A172 (cell line): ENCODE data around the gene SH3RF3. TPM values are rescaled to one million over a fixed set of nuclear protein-coding genes. Genes with fewer than 3 reads are reported as not detected.
A peak's percentile ranks its signal among the peaks of the same experiment; 100 is the strongest.

Experiments
- DNase-seq: peaks from one replicate; pipeline ENCODE4 v3.0.0-alpha.2; 2015; ENCODE audit warnings: low spot score
- total RNA-seq: library from RNA; depleted of rRNA; stranded (reverse); fragments of >200 nt; shearing (Covaris generic); gene quantifications from 2 replicates; pipeline ENCODE4 v1.2.3, GENCODE V29; 2014

Gene SH3RF3
- total RNA-seq, 1 experiment from 2014 or later, result 3.6 TPM

GRCh38 chr2:109282865-109283264 is 153.9 kb downstream of the SH3RF3 start:
- DNase-seq, result no peak

GRCh38 chr2:109284826-109285225 is 155.8 kb downstream of the SH3RF3 start:
- peak; percentile 32 for DNase-seq

- peak; percentile 76 for DNase-seq
These were observed 156.2 kb downstream of the SH3RF3 start for GRCh38 chr2:109285244-109285651.

- no peak for DNase-seq
These were observed 158.4 kb downstream of the SH3RF3 start for GRCh38 chr2:109287413-109287812.

GRCh38 chr2:109287838-109288237 is 158.8 kb downstream of the SH3RF3 start:
- no peak for DNase-seq

GRCh38 chr2:109288544-109289368 is 159.8 kb downstream of the SH3RF3 start:
- no peak for DNase-seq

GRCh38 chr2:109289504-109290222 is 160.7 kb downstream of the SH3RF3 start:
- DNase-seq, result no peak

- peak; percentile 28 for DNase-seq
These were observed 162.1 kb downstream of the SH3RF3 start for GRCh38 chr2:109290887-109291643.

GRCh38 chr2:109292386-109292785 is 163.4 kb downstream of the SH3RF3 start:
- DNase-seq, result no peak

- DNase-seq, result no peak
These were observed 164.7 kb downstream of the SH3RF3 start for GRCh38 chr2:109293663-109294062.

- DNase-seq, result no peak
These were observed 165.5 kb downstream of the SH3RF3 start for GRCh38 chr2:109294523-109294922.

- DNase-seq, result no peak
These were observed 166.2 kb downstream of the SH3RF3 start for GRCh38 chr2:109295070-109295780.

GRCh38 chr2:109295781-109296117 is 166.7 kb downstream of the SH3RF3 start:
- DNase-seq, result no peak

GRCh38 chr2:109297566-109298490 is 168.8 kb downstream of the SH3RF3 start:
- no peak for DNase-seq

GRCh38 chr2:109298851-109299250 is 169.8 kb downstream of the SH3RF3 start:
- DNase-seq, result no peak

GRCh38 chr2:109299536-109299935 is 170.5 kb downstream of the SH3RF3 start:
- DNase-seq, result no peak

GRCh38 chr2:109300582-109300981 is 171.6 kb downstream of the SH3RF3 start:
- no peak for DNase-seq

GRCh38 chr2:109301746-109302145 is 172.7 kb downstream of the SH3RF3 start:
- no peak for DNase-seq

- no peak for DNase-seq
These were observed 173.3 kb downstream of the SH3RF3 start for GRCh38 chr2:109302319-109302718.

GRCh38 chr2:109304242-109304641 is 175.2 kb downstream of the SH3RF3 start:
- DNase-seq, result no peak
